WTC11 (cell line): ENCODE data around the gene STARD5. TPM values are rescaled to one million over a fixed set of nuclear protein-coding genes. Genes with fewer than 3 reads are reported as not detected.

Experiments used
- ATAC-seq: fragments of 200-7000 bp; cut with Tn5 transposase; 2 replicates; pipeline ENCODE4 v1.10.0; 2021; ENCODE audit warnings: mild to moderate bottlenecking, moderate library complexity
- CTCF ChIA-PET: fragments of 300-600 bp; sonication (Branson Sonifier 250); formaldehyde crosslinking; loops from one replicate; lab custom pipeline; 2021; ENCODE audit warnings: antibody characterized with exemption; lab: Charles Lee
- POLR2A ChIA-PET: fragments of 350-600 bp; sonication (Branson Sonifier 250); formaldehyde crosslinking; loops from one replicate; lab custom pipeline; 2021; ENCODE audit warnings: antibody characterized with exemption; lab: Charles Lee
- DNase-seq: peaks from one replicate; pipeline ENCODE4 v3.0.0; 2021; ENCODE audit warnings: low spot score
- H3K27ac Mint-ChIP-seq: 2 replicates; pipeline ENCODE4 v1.8.0; 2021; ENCODE audit warnings: mixed read lengths
- H3K27me3 Mint-ChIP-seq: 2 replicates; pipeline ENCODE4 v1.8.0; 2021; ENCODE audit warnings: low read depth, mild to moderate bottlenecking, moderate library complexity, mixed read lengths
- H3K36me3 Mint-ChIP-seq: 2 replicates; pipeline ENCODE4 v1.8.0; 2021; ENCODE audit warnings: mixed read lengths
- H3K4me1 Mint-ChIP-seq: 2 replicates; pipeline ENCODE4 v1.8.0; 2022; ENCODE audit warnings: mixed read lengths
- H3K4me3 Mint-ChIP-seq: 2 replicates; pipeline ENCODE4 v1.8.0; 2021; ENCODE audit warnings: mild to moderate bottlenecking, moderate library complexity, mixed read lengths
- H3K9me3 Mint-ChIP-seq: 2 replicates; pipeline ENCODE4 v1.8.0; 2021; ENCODE audit warnings: mixed read lengths
- ATF1 ChIP-seq: sonication (generic); formaldehyde crosslinking; IDR thresholded peaks from 2 replicates; pipeline ENCODE4 v1.8.1; 2023; ENCODE audit warnings: mild to moderate bottlenecking, moderate library complexity, missing genetic modification reagents
- FOXP1 ChIP-seq: sonication (generic); formaldehyde crosslinking; IDR thresholded peaks from 2 replicates; pipeline ENCODE4 v1.8.0; 2022; ENCODE audit warnings: missing genetic modification reagents, mild to moderate bottlenecking, moderate library complexity, borderline replicate concordance
- GABPB1 ChIP-seq: sonication (generic); formaldehyde crosslinking; IDR thresholded peaks from 2 replicates; pipeline ENCODE4 v1.8.1; 2023; ENCODE audit warnings: mild to moderate bottlenecking, missing genetic modification reagents
- GTF2I ChIP-seq: fragments of 250-450 bp; sonication (Bioruptor Pico); conservative IDR thresholded peaks from 2 replicates; pipeline ENCODE4 v1.4.0; 2021; ENCODE audit warnings: mild to moderate bottlenecking
- MYBL2 ChIP-seq: sonication (generic); formaldehyde crosslinking; IDR thresholded peaks from 2 replicates; pipeline ENCODE4 v1.8.1; 2023; ENCODE audit warnings: mild to moderate bottlenecking, moderate library complexity, missing genetic modification reagents
- NR1H2 ChIP-seq: sonication (generic); formaldehyde crosslinking; IDR thresholded peaks from 2 replicates; pipeline ENCODE4 v1.9.0; 2021; ENCODE audit warnings: mild to moderate bottlenecking, moderate library complexity, missing genetic modification reagents
- NR3C1 ChIP-seq: sonication (generic); formaldehyde crosslinking; conservative IDR thresholded peaks from 2 replicates; pipeline ENCODE4 v1.8.1; 2023; ENCODE audit warnings: low read depth, mild to moderate bottlenecking, missing genetic modification reagents
- RELA ChIP-seq: sonication (generic); formaldehyde crosslinking; IDR thresholded peaks from 2 replicates; pipeline ENCODE4 v1.8.1; 2022; ENCODE audit warnings: missing genetic modification reagents, mild to moderate bottlenecking, borderline replicate concordance
- SMAD4 ChIP-seq: sonication (generic); formaldehyde crosslinking; IDR thresholded peaks from 2 replicates; pipeline ENCODE4 v1.8.0; 2022; ENCODE audit warnings: mild to moderate bottlenecking, missing genetic modification reagents
- TP53 ChIP-seq: sonication (generic); formaldehyde crosslinking; IDR thresholded peaks from 2 replicates; pipeline ENCODE4 v1.8.1; 2023; ENCODE audit warnings: mild to moderate bottlenecking, missing genetic modification reagents
- ZNF671 ChIP-seq: fragments of 250-450 bp; sonication (Bioruptor Pico); IDR thresholded peaks from 2 replicates; pipeline ENCODE4 v1.8.0; 2021; ENCODE audit warnings: mild to moderate bottlenecking
- total RNA-seq: library from RNA; stranded (reverse); gene quantifications from 3 replicates; pipeline ENCODE4 v1.2.3, GENCODE V29; 2021
- TF ChIP-seq, protein P1 (sequence below): sonication (generic); formaldehyde crosslinking; IDR thresholded peaks from 2 replicates; pipeline ENCODE4 v1.8.1; 2022; ENCODE audit warnings: low read depth, mild to moderate bottlenecking, moderate library complexity, missing genetic modification reagents, borderline replicate concordance
- TF ChIP-seq, protein P2 (sequence below): sonication (generic); formaldehyde crosslinking; IDR thresholded peaks from 2 replicates; pipeline ENCODE4 v1.8.0; 2022; ENCODE audit warnings: mild to moderate bottlenecking, missing genetic modification reagents
- TF ChIP-seq, protein P3 (sequence below): sonication (generic); formaldehyde crosslinking; IDR thresholded peaks from 2 replicates; pipeline ENCODE4 v1.8.1; 2022; ENCODE audit warnings: missing genetic modification reagents, borderline replicate concordance
- TF ChIP-seq, protein P4 (sequence below): fragments of 250-450 bp; sonication (Bioruptor Pico); IDR thresholded peaks from 2 replicates; pipeline ENCODE4 v1.8.0; 2021; ENCODE audit warnings: mild to moderate bottlenecking
- TF ChIP-seq, protein P5 (sequence below): sonication (generic); formaldehyde crosslinking; IDR thresholded peaks from 2 replicates; pipeline ENCODE4 v1.8.1; 2023; ENCODE audit warnings: mild to moderate bottlenecking, missing genetic modification reagents
- TF ChIP-seq, protein P6 (sequence below): fragments of 250-450 bp; sonication (Bioruptor Pico); IDR thresholded peaks from 2 replicates; pipeline ENCODE4 v1.9.0; 2021; ENCODE audit warnings: moderate library complexity, mild to moderate bottlenecking, inconsistent platforms, borderline replicate concordance
- TF ChIP-seq, protein P7 (sequence below): sonication (generic); formaldehyde crosslinking; IDR thresholded peaks from 2 replicates; pipeline ENCODE4 v1.8.1; 2022; ENCODE audit warnings: mild to moderate bottlenecking, missing genetic modification reagents, moderate library complexity, borderline replicate concordance

STARD5 gene
- total RNA-seq, 1 experiment from 2014 or later, result 6.8 TPM

DNA sequence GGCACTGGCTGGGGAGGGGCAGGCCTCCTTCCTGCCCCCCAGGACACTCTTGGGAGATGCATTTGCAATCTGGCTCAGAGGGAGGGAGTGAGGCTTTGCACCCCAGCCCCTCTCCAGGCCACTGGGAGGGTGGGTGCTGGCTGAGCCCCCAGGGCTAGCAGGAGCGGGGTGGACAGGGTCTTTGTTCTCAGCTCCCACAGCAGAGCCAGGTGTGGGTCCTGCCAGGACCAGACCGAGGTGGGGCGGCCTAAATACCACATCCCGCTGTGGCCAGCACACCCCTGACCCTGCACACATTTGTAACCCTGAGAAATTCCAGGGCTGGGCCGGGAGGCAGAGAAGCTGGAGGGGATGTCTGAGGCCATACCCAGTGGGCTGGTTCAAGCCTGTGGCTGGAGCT is 41.0 kb downstream of the STARD5 start:
- Mint-ChIP-seq H3K27me3 (no peaks in the 10 kb centered on the region; the same call in 1 of the 2 replicates), H3K4me1 (no peaks in the 10 kb centered on the region), H3K4me3 (no peak overlapping the region), H3K27ac (no peak overlapping the region), H3K9me3 (peaks cover 13% of the 10 kb centered on the region), H3K36me3 (peaks cover 6% of the 10 kb centered on the region; the same call in 1 of the 2 replicates)
- no peak for DNase-seq
- POLR2A ChIA-PET, result no interaction called here
- TF ChIP-seq NR1H2 (CRISPR knock-in tag) (no peak), GTF2I (CRISPR knock-in tag) (no peak), FOXP1 (no peak), NR3C1 (CRISPR knock-in tag) (no peak), RELA (CRISPR knock-in tag) (no peak), MYBL2 (CRISPR knock-in tag) (no peak), SMAD4 (CRISPR knock-in tag) (no peak), GABPB1 (no peak), ZNF671 (no peak)
- TF ChIP-seq, protein P1, sequence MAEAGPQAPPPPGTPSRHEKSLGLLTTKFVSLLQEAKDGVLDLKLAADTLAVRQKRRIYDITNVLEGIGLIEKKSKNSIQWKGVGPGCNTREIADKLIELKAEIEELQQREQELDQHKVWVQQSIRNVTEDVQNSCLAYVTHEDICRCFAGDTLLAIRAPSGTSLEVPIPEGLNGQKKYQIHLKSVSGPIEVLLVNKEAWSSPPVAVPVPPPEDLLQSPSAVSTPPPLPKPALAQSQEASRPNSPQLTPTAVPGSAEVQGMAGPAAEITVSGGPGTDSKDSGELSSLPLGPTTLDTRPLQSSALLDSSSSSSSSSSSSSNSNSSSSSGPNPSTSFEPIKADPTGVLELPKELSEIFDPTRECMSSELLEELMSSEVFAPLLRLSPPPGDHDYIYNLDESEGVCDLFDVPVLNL (CRISPR knock-in tag), result no peak
- TF ChIP-seq, protein P2, sequence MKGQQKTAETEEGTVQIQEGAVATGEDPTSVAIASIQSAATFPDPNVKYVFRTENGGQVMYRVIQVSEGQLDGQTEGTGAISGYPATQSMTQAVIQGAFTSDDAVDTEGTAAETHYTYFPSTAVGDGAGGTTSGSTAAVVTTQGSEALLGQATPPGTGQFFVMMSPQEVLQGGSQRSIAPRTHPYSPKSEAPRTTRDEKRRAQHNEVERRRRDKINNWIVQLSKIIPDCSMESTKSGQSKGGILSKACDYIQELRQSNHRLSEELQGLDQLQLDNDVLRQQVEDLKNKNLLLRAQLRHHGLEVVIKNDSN (CRISPR knock-in tag), result no peak
- TF ChIP-seq, protein P3, sequence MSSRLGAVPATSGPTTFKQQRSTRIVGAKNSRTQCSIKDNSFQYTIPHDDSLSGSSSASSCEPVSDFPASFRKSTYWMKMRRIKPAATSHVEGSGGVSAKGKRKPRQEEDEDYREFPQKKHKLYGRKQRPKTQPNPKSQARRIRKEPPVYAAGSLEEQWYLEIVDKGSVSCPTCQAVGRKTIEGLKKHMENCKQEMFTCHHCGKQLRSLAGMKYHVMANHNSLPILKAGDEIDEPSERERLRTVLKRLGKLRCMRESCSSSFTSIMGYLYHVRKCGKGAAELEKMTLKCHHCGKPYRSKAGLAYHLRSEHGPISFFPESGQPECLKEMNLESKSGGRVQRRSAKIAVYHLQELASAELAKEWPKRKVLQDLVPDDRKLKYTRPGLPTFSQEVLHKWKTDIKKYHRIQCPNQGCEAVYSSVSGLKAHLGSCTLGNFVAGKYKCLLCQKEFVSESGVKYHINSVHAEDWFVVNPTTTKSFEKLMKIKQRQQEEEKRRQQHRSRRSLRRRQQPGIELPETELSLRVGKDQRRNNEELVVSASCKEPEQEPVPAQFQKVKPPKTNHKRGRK (CRISPR knock-in tag), result no peak
- TF ChIP-seq, protein P4, sequence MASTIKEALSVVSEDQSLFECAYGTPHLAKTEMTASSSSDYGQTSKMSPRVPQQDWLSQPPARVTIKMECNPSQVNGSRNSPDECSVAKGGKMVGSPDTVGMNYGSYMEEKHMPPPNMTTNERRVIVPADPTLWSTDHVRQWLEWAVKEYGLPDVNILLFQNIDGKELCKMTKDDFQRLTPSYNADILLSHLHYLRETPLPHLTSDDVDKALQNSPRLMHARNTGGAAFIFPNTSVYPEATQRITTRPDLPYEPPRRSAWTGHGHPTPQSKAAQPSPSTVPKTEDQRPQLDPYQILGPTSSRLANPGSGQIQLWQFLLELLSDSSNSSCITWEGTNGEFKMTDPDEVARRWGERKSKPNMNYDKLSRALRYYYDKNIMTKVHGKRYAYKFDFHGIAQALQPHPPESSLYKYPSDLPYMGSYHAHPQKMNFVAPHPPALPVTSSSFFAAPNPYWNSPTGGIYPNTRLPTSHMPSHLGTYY, result no peak
- TF ChIP-seq, protein P5, sequence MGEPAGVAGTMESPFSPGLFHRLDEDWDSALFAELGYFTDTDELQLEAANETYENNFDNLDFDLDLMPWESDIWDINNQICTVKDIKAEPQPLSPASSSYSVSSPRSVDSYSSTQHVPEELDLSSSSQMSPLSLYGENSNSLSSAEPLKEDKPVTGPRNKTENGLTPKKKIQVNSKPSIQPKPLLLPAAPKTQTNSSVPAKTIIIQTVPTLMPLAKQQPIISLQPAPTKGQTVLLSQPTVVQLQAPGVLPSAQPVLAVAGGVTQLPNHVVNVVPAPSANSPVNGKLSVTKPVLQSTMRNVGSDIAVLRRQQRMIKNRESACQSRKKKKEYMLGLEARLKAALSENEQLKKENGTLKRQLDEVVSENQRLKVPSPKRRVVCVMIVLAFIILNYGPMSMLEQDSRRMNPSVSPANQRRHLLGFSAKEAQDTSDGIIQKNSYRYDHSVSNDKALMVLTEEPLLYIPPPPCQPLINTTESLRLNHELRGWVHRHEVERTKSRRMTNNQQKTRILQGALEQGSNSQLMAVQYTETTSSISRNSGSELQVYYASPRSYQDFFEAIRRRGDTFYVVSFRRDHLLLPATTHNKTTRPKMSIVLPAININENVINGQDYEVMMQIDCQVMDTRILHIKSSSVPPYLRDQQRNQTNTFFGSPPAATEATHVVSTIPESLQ (CRISPR knock-in tag), result no peak
- TF ChIP-seq, protein P6, sequence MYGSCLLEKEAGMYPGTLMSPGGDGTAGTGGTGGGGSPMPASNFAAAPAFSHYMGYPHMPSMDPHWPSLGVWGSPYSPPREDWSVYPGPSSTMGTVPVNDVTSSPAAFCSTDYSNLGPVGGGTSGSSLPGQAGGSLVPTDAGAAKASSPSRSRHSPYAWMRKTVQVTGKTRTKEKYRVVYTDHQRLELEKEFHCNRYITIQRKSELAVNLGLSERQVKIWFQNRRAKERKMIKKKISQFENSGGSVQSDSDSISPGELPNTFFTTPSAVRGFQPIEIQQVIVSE (CRISPR knock-in tag), result no peak
- CTCF ChIA-PET, result interaction anchor here (1.0 to 4.3 kb wide), 2 partner anchors 8 to 17 kb away, joined by 5 to 23 read pairs; no protein-coding TSS in a partner anchor
- no peak for ATAC-seq

DNA sequence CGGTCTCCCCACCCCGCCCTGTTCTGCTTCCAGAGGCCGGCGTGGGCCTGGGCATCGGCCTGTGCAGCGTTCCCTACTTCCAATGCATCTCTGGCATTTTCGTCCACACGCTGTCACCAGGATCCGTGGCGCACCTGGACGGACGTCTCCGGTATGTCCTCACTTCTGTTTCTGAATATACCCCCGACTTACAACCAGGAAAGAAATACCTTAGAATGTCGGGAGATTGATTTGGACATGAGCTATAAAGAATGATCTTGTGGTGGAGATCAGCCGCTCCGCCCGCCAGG is 41.4 kb downstream of the STARD5 start:
- H3K27me3 Mint-ChIP-seq, result no peaks in the 10 kb centered on the region; the same call in 1 of the 2 replicates
- no peak overlapping the region for H3K27ac Mint-ChIP-seq
- no peak overlapping the region for H3K4me3 Mint-ChIP-seq
- CTCF ChIA-PET, result interaction anchor here (4.3 kb wide), 1 partner anchor 17 kb away, joined by 23 read pairs; no protein-coding TSS in a partner anchor
- TF ChIP-seq TP53 (CRISPR knock-in tag) (no peak), ATF1 (CRISPR knock-in tag) (no peak)
- TF ChIP-seq, protein P7, sequence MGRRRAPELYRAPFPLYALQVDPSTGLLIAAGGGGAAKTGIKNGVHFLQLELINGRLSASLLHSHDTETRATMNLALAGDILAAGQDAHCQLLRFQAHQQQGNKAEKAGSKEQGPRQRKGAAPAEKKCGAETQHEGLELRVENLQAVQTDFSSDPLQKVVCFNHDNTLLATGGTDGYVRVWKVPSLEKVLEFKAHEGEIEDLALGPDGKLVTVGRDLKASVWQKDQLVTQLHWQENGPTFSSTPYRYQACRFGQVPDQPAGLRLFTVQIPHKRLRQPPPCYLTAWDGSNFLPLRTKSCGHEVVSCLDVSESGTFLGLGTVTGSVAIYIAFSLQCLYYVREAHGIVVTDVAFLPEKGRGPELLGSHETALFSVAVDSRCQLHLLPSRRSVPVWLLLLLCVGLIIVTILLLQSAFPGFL (CRISPR knock-in tag), result no peak
- peaks cover 16% of the 10 kb centered on the region for H3K9me3 Mint-ChIP-seq
- POLR2A ChIA-PET, result no interaction called here
- H3K4me1 Mint-ChIP-seq, result no peaks in the 10 kb centered on the region
- ATAC-seq, result no peak
- no peak for DNase-seq
- H3K36me3 Mint-ChIP-seq, result peaks cover 8% of the 10 kb centered on the region
